Prostate gland (tissue), 2 donors: ENCODE data around the gene VPS33A. TPM values are rescaled to one million over a fixed set of nuclear protein-coding genes. Genes with fewer than 3 reads are reported as not detected.

Experiments used
- DNase-seq: peaks from one replicate; pipeline ENCODE4 v3.0.0-alpha.2; 2019; ENCODE audit warnings: low spot score
- H3K27ac ChIP-seq, 2 donors: fragments of 200-600 bp; sonication (generic); 2 replicates each; pipeline ENCODE4 v1.5.1; 2017 to 2019
- H3K27me3 ChIP-seq: fragments of 200-600 bp; sonication (generic); replicated peaks from 2 replicates; pipeline ENCODE4 v1.5.1; 2019; ENCODE audit not compliant: insufficient read depth
- H3K36me3 ChIP-seq, 2 donors: fragments of 200-600 bp; sonication (generic); 1 replicate in 1 of 2; 2 replicates in 1 of 2; pipeline versions ENCODE4 v1.5.1 to v1.8.1; 2017 to 2019
- H3K4me1 ChIP-seq: fragments of 200-600 bp; sonication (generic); replicated peaks from 2 replicates; pipeline ENCODE4 v1.5.1; 2019
- H3K4me3 ChIP-seq, 2 donors: fragments of 200-600 bp; sonication (generic); 2 replicates each; pipeline ENCODE4 v1.5.1; 2017 to 2019
- H3K9me3 ChIP-seq: fragments of 200-600 bp; sonication (generic); 2 replicates; pipeline ENCODE4 v1.5.1; 2017
- CTCF ChIP-seq, 4 experiments: fragments of 200-600 bp in 2 of 4; fragments of 450-650 bp in 2 of 4; sonication (generic) in 2 of 4; IDR thresholded peaks; 1 replicate in 3 of 4; 2 replicates in 1 of 4; pipeline ENCODE4 v1.5.1; 2016 to 2019; ENCODE audit warnings: antibody characterized with exemption in 4 of 4, mild to moderate bottlenecking in 2 of 4, moderate library complexity in 2 of 4
- POLR2A ChIP-seq: fragments of 450-650 bp; IDR thresholded peaks from one replicate; pipeline ENCODE4 v1.6.1; 2016; ENCODE audit warnings: antibody characterized with exemption, mild to moderate bottlenecking
- POLR2AphosphoS5 ChIP-seq: sonication (generic); formaldehyde crosslinking; IDR thresholded peaks from one replicate; pipeline ENCODE4 v1.6.1; 2017; ENCODE audit warnings: antibody characterized with exemption
- WGBS: methylation state at CpG from one replicate; pipeline ENCODE4 v1.1.5; 2018; 5-methylcytosine and 5-hydroxymethylcytosine counted together
- intact Hi-C: fragments of 100-400 bp; cut with DNase I; formaldehyde crosslinking; loops from one replicate; pipeline ENCODE4 v1.14.2; 2022
- total RNA-seq, 2 donors: library from RNA; depleted of rRNA; stranded (reverse); fragments of >200 nt; gene quantifications; one replicate each; pipeline ENCODE4 v1.1.0, GENCODE V29; 2016

The VPS33A gene
- total RNA-seq, 2 donors from 2014 or later: 11.3 to 23.9 TPM

GRCh38 chr12:122283680-122284079 lies 17.4 kb upstream of the VPS33A start:
- DNase-seq: no peak
- peaks cover 0 to 2% of the 10 kb centered on the region in 2 donors for H3K36me3 ChIP-seq
- intact Hi-C loops: no loop called here
- 98% methylated on average over 5 of the region's 5 CpGs for WGBS
- no peaks in the 10 kb centered on the region for H3K4me1 ChIP-seq
- no peak overlapping the region for H3K27ac ChIP-seq
- no peak overlapping the region for H3K4me3 ChIP-seq
- no peaks in the 10 kb centered on the region for H3K9me3 ChIP-seq
- TF ChIP-seq POLR2AphosphoS5 (no peak), POLR2A (no peak), CTCF (IDR thresholded peaks at IDR 0.05) (no peak)
- no peaks in the 10 kb centered on the region for H3K27me3 ChIP-seq

DNA sequence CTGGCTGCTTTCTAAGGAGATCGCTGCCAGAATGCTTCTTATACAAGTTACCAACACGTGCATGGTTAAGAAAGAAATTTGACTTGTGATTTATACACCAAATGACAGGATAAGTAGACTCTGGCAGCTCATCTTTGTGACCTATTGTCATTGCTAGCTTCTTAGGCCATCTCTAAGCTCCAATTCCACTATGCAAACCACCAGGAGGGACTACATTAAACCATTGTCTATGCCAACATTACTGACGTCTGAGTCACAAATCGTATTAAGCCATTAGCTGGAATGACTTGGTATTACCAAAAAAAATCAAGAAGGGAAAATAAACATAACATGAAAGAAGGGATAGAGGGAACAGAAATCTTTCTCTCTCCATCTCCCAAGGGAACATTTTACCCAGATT lies 15.8 kb upstream of the VPS33A start:
- intact Hi-C loops: no loop called here
- H3K27me3 ChIP-seq: no peaks in the 10 kb centered on the region
- 53% methylated on average over 4 of the region's 4 CpGs for WGBS
- no peak for DNase-seq
- no peak overlapping the region for H3K4me3 ChIP-seq
- H3K27ac ChIP-seq: no peak overlapping the region
- H3K4me1 ChIP-seq: no peaks in the 10 kb centered on the region
- H3K36me3 ChIP-seq: peaks cover 0 to 8% of the 10 kb centered on the region in 2 donors
- TF ChIP-seq POLR2AphosphoS5: no peak
- no peak for TF ChIP-seq POLR2A
- TF ChIP-seq CTCF (IDR thresholded peaks at IDR 0.05): no peak
- no peaks in the 10 kb centered on the region for H3K9me3 ChIP-seq

DNA sequence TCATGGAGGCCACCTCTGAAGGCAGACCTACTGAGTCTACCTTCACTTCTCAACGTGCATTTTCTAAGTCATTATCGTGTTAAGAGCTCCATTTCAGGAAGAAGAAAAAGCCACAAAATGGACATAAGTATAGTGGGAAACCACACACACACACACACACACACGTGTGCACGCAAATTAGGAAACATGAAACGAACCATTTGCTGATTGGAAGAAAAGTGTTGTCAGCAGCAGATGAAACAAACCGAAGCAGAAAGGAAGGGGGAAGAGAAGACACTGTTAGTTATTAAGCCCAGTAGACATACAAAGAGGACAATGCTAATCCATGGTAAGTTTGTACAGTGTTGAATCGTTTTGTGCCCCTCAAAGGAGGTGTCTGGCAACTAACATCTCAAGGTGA lies 9.9 kb upstream of the VPS33A start:
- no peaks in the 10 kb centered on the region for H3K4me1 ChIP-seq
- peaks cover 0 to 8% of the 10 kb centered on the region in 2 donors for H3K36me3 ChIP-seq
- intact Hi-C loops: no loop called here
- TF ChIP-seq POLR2A (no peak), CTCF (IDR thresholded peaks at IDR 0.05) (no peak), POLR2AphosphoS5 (no peak)
- no peak overlapping the region for H3K4me3 ChIP-seq
- H3K9me3 ChIP-seq: no peaks in the 10 kb centered on the region
- H3K27ac ChIP-seq: no peak overlapping the region
- 84% methylated on average over 7 of the region's 7 CpGs for WGBS
- H3K27me3 ChIP-seq: no peaks in the 10 kb centered on the region
- DNase-seq: no peak

GRCh38 chr12:122275459-122275858 lies 9.2 kb upstream of the VPS33A start:
- 78% methylated on average over 8 of the region's 8 CpGs for WGBS

More at GRCh38 chr12:122275459-122275858, 9.2 kb upstream of the VPS33A start:
- Histone ChIP-seq H3K9me3 (no peaks in the 10 kb centered on the region), H3K36me3 (peaks cover 0 to 8% of the 10 kb centered on the region in 2 donors), H3K4me1 (no peaks in the 10 kb centered on the region), H3K27me3 (no peaks in the 10 kb centered on the region), H3K27ac (no peak overlapping the region), H3K4me3 (no peak overlapping the region)
- intact Hi-C loops: no loop called here
- DNase-seq: no peak
- TF ChIP-seq POLR2A: no peak
- TF ChIP-seq POLR2AphosphoS5: no peak
- TF ChIP-seq CTCF (IDR thresholded peaks at IDR 0.05): no peak
